Ishikawa (cell line): ENCODE data around the gene NRIP2.
A peak's percentile ranks its signal among the peaks of the same experiment; 100 is the strongest.

Source experiments
- CEBPB ChIP-seq: IDR thresholded peaks from 2 replicates; pipeline ENCODE4 v1.6.1; 2012
- CREB1 ChIP-seq: IDR thresholded peaks from 2 replicates; pipeline ENCODE4 v1.6.1; 2012; ENCODE audit warnings: low read depth
- EGR1 ChIP-seq: IDR thresholded peaks from 2 replicates; pipeline ENCODE4 v1.6.1; 2012
- EP300 ChIP-seq: IDR thresholded peaks from 2 replicates; pipeline ENCODE4 v1.6.1; 2012; ENCODE audit warnings: borderline replicate concordance
- FOXM1 ChIP-seq: IDR thresholded peaks from 2 replicates; pipeline ENCODE4 v1.6.1; 2012; ENCODE audit warnings: low read depth, borderline replicate concordance
- NFIC ChIP-seq: IDR thresholded peaks from 2 replicates; pipeline ENCODE4 v1.6.1; 2012
- RAD21 ChIP-seq: IDR thresholded peaks from 2 replicates; pipeline ENCODE4 v1.6.1; 2012; ENCODE audit warnings: low read depth
- TAF1 ChIP-seq: IDR thresholded peaks from 2 replicates; pipeline ENCODE4 v1.6.1; 2012; ENCODE audit warnings: low read depth, mild to moderate bottlenecking
- TCF12 ChIP-seq: IDR thresholded peaks from 2 replicates; pipeline ENCODE4 v1.6.1; 2012; ENCODE audit warnings: low read depth
- TEAD4 ChIP-seq: IDR thresholded peaks from 2 replicates; pipeline ENCODE4 v1.6.1; 2012
- YY1 ChIP-seq: IDR thresholded peaks from 2 replicates; pipeline ENCODE4 v1.6.1; 2012; ENCODE audit warnings: low read depth
- ZBTB7A ChIP-seq: IDR thresholded peaks from 2 replicates; pipeline ENCODE4 v1.6.1; 2012; ENCODE audit warnings: low read depth
- TF ChIP-seq, protein P1 (sequence below): IDR thresholded peaks from 2 replicates; pipeline ENCODE4 v1.6.1; 2012
- TF ChIP-seq, protein P2 (sequence below): IDR thresholded peaks from 2 replicates; pipeline ENCODE4 v1.6.1; 2012
- TF ChIP-seq, protein P3 (sequence below): IDR thresholded peaks from 2 replicates; pipeline ENCODE4 v1.6.1; 2012; ENCODE audit warnings: low read depth, mild to moderate bottlenecking

The NRIP2 gene

DNA sequence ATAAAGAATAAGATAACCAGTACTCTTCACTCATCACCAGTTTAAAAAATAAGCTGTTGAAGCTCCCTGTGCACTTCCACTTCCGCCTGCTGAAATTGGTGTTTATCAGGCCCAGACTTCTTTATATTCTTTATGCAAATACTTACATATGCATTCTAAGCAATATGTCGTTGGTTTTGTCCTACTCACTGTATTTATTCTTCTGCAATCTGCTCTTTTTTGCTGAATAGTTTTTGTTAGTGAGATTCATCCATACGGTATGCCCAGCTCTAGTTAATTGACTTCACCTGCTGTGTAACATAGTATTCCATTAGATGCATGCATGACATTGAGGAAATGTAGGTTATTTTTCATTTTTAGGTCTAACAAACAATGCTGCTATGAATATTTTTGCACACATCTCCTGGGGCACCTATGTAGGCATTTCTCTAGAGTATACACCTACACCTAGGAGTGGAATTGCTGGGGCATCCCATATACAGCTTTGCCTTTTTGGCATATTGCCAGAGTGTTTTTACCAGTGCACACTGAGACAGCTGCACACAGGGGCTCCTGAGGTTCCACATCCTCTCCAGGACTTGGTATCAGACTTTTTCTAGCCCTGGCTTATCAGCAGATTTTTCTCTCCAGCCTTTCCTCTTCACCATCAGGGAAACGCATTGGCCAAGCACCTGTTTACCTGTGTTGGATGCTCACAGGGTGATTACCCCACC, 1.0 kb upstream of the NRIP2 start:
- TF ChIP-seq, protein P1, sequence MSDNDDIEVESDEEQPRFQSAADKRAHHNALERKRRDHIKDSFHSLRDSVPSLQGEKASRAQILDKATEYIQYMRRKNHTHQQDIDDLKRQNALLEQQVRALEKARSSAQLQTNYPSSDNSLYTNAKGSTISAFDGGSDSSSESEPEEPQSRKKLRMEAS, result no peak
- no peak for TF ChIP-seq FOXM1
- TF ChIP-seq TEAD4, result no peak
- TF ChIP-seq NFIC, result peak; percentile 30; the same call in 1 of the 2 replicates
- no peak for TF ChIP-seq ZBTB7A
- no peak for TF ChIP-seq EGR1

DNA sequence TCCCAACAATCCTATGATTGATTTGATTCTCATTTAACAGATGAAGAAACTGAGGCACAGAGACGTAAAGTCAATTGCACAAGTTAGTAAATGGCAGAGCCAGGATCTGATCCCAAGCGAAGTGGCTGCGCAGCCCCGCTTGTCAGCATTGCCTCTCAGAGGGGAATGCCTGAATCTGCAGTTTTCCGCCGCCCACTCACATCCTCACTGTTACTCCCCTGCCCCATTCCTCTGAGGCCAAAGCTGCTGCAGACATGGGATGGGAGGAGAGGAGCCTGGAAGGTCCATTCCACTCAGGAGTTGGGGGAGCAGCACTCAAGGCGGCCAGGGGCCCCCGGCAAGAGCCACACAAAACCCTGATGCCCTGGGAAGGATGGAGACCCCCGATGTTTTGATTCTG, 1.0 kb downstream of the NRIP2 start:
- TF ChIP-seq NFIC, result no peak
- TF ChIP-seq EGR1, result no peak
- no peak for TF ChIP-seq YY1
- TF ChIP-seq CEBPB, result no peak
- no peak for TF ChIP-seq TCF12
- no peak for TF ChIP-seq FOXM1
- TF ChIP-seq, protein P2, sequence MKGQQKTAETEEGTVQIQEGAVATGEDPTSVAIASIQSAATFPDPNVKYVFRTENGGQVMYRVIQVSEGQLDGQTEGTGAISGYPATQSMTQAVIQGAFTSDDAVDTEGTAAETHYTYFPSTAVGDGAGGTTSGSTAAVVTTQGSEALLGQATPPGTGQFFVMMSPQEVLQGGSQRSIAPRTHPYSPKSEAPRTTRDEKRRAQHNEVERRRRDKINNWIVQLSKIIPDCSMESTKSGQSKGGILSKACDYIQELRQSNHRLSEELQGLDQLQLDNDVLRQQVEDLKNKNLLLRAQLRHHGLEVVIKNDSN, result no peak
- TF ChIP-seq, protein P1, result no peak
- TF ChIP-seq TAF1, result no peak

DNA sequence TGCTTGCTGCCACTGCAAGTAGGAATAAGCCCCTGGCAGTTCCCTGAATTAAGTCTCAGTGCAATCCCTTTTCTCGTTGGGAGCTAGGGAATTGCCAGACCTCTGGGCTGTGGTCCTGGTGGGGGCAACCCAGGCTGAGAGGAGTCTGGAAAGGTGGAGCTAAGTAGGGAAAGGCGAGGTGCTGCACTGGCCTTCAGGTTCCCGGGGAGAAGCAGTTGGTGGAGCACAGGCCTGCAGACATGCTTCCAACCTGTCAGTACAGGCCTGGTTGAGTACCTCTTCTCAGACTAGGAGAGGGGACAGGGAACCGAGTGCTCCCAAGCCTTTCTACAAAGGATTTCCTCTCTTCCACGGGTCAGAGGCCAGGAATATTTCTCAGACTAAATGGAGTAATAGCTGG, 1.5 kb downstream of the NRIP2 start:
- TF ChIP-seq FOXM1 (no peak), NFIC (no peak), CREB1 (no peak), EP300 (no peak), EGR1 (no peak), YY1 (no peak), CEBPB (no peak), RAD21 (no peak), TEAD4 (no peak), TAF1 (no peak), TCF12 (no peak), ZBTB7A (no peak)
- TF ChIP-seq, protein P3, sequence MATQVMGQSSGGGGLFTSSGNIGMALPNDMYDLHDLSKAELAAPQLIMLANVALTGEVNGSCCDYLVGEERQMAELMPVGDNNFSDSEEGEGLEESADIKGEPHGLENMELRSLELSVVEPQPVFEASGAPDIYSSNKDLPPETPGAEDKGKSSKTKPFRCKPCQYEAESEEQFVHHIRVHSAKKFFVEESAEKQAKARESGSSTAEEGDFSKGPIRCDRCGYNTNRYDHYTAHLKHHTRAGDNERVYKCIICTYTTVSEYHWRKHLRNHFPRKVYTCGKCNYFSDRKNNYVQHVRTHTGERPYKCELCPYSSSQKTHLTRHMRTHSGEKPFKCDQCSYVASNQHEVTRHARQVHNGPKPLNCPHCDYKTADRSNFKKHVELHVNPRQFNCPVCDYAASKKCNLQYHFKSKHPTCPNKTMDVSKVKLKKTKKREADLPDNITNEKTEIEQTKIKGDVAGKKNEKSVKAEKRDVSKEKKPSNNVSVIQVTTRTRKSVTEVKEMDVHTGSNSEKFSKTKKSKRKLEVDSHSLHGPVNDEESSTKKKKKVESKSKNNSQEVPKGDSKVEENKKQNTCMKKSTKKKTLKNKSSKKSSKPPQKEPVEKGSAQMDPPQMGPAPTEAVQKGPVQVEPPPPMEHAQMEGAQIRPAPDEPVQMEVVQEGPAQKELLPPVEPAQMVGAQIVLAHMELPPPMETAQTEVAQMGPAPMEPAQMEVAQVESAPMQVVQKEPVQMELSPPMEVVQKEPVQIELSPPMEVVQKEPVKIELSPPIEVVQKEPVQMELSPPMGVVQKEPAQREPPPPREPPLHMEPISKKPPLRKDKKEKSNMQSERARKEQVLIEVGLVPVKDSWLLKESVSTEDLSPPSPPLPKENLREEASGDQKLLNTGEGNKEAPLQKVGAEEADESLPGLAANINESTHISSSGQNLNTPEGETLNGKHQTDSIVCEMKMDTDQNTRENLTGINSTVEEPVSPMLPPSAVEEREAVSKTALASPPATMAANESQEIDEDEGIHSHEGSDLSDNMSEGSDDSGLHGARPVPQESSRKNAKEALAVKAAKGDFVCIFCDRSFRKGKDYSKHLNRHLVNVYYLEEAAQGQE, result no peak
- TF ChIP-seq, protein P1, result no peak
- TF ChIP-seq, protein P2, result no peak

DNA sequence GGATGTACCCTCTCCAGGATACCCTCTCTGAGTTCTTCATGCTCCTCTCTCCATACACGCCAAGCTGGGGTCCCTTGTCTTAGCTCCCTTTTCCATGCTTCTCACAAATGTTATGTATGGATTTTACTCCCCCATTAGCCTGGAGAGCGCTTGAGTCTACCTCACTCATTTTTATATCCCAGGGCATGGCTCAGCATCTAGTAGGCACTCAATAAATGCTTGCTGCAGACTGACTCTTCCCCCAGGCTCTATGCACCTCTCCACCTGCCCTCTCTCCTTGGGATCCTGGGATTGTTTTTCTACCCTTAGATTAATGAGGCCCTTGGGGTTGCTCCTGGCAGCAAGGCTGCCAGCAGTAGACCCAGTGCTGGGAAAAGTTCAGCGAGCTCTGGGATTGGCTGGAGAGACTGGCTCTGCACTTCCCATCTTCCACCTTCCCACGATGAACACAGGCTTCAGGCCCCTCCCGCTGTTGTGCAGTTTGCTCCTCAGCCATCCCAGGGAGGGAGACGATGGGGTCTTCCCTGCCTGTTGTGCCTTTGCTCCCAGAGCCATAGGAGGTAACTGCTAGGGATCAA, 2.2 kb downstream of the NRIP2 start:
- TF ChIP-seq NFIC (no peak), TEAD4 (no peak), YY1 (no peak), RAD21 (no peak), EGR1 (no peak), CEBPB (no peak), TAF1 (no peak)
- TF ChIP-seq, protein P2, result no peak
- TF ChIP-seq, protein P1, result no peak

DNA sequence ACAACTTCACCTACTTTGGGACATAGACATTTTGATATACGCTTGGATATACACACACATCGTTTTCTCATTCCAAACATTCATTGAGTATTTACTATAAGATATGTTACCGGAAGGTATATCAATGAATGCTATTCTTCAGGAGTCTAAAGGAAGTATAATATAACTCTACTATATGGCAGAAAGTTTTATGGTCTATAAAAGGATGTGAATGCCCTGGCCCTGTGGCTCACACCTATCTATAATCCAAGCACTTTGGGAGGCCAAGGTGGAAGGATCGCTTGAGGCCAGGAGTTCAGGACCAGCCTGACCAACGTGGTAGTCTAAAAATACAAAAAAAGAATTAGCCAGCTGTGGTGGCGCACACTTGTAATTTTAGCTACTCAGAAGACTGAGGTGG, 5.6 kb downstream of the NRIP2 start:
- TF ChIP-seq CREB1 (no peak), CEBPB (no peak), YY1 (no peak), ZBTB7A (no peak), FOXM1 (no peak), NFIC (no peak), TCF12 (no peak), EGR1 (no peak), TEAD4 (no peak), RAD21 (no peak)
- TF ChIP-seq, protein P2, result no peak

DNA sequence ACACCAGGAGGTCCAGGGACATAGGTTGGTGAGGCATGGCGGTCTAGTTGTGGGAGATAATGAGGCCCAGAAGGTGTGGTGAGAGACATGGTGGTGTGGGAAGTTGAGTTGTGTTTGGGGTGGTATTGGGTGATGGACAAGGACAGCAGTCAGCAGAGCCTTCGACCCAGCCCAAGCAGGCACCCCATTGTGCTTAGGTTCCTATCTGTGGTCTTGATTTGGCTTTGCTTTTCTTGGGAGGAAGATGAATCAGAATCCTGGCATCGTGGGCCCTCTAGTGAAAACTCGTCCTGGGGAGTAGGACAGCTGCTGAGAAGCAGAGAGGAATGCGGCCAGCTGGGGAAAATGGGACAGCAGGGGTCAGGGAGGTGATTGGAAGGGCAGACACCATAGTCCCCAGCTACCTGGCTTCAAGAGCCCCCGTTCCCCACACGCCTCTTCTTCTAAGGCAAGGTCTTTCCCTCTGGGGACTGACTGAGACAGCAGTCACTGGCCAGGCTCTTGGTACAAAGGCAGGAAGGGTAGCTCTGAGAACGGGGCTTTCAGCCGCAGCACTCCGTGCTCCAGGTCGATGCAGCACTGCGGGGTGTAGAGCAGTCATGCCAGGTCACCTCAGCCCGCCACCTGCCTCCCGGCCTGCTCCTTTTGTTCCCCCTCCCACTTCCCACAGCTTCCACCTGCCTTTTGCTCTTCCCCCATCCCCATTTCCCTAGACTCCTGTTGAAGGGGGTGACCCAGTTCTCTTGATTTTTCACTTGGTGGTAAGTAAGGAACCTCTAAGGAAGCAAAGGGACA, 7.9 kb downstream of the NRIP2 start:
- TF ChIP-seq TAF1 (no peak), FOXM1 (no peak), CEBPB (no peak), ZBTB7A (no peak), RAD21 (no peak), TCF12 (no peak), CREB1 (no peak), EGR1 (no peak), YY1 (no peak), EP300 (no peak), NFIC (no peak), TEAD4 (no peak)
- TF ChIP-seq, protein P2, result no peak
- TF ChIP-seq, protein P1, result no peak
- TF ChIP-seq, protein P3, result no peak
